GM12878 (cell line): ENCODE results near the gene C1orf146. TPM values are rescaled to one million over a fixed set of nuclear protein-coding genes. Genes with fewer than 3 reads are reported as not detected.

Experiments
- ATAC-seq: fragments of 200-7000 bp; cut with Tn5 transposase; 3 replicates; pipeline ENCODE4 v1.9.1; 2020; ENCODE audit warnings: mild to moderate bottlenecking, moderate library complexity
- BruUV-seq: library from RNA; stranded (reverse); fragments of 400-500 nt; replicated peaks from 2 replicates; lab custom pipeline; 2021; lab: Mats Ljungman, UMichigan
- CTCF ChIA-PET: fragments of 300-600 bp; sonication (Branson Sonifier 250); formaldehyde crosslinking; extraction: SDS; loops from one replicate; lab custom pipeline; 2021; ENCODE audit warnings: inconsistent platforms; lab: Yijun Ruan, JAX
- POLR2A ChIA-PET: fragments of 350-600 bp; formaldehyde crosslinking; extraction: SDS; loops from one replicate; lab custom pipeline; 2021; ENCODE audit warnings: inconsistent platforms; lab: Charles Lee
- RAD21 ChIA-PET: fragments of 300-600 bp; sonication (Branson Sonifier 250); formaldehyde crosslinking; loops from one replicate; lab custom pipeline; 2023; ENCODE audit warnings: antibody characterized with exemption; ENCODE audit not compliant: unreplicated experiment; lab: Charles Lee
- SMC1A ChIA-PET: fragments of 300-600 bp; sonication (Branson Sonifier 250); formaldehyde crosslinking; loops from one replicate; lab custom pipeline; 2023; ENCODE audit not compliant: unreplicated experiment, uncharacterized antibody; lab: Charles Lee
- DNase-seq: peaks from one replicate; pipeline ENCODE4 v3.0.0-alpha.2; 2011; ENCODE audit warnings: low read depth, low spot score
- FAIRE-seq: peaks from 3 replicates; lab custom pipeline; 2011; peaks lifted over from hg19 to GRCh38; lab: Jason Lieb, UNC
- H2AFZ ChIP-seq: 2 replicates; pipeline ENCODE4 v1.6.0; 2011; ENCODE audit warnings: low read depth, low read length, control low read depth; ENCODE audit not compliant: control insufficient read depth
- H3K27ac ChIP-seq: 2 replicates; pipeline ENCODE4 v1.5.1; 2011; ENCODE audit warnings: control low read depth; ENCODE audit not compliant: control insufficient read depth, insufficient read depth
- H3K27me3 ChIP-seq, 2 experiments: replicated peaks in 1 of 2; 2 replicates each; pipeline versions ENCODE4 v1.6.0 to v1.6.1; 2011; ENCODE audit warnings: low read length in 1 of 2; ENCODE audit not compliant: control insufficient read depth in 2 of 2, insufficient read depth in 2 of 2
- H3K36me3 ChIP-seq, 2 experiments: 2 replicates each; pipeline ENCODE4 v1.5.1; 2011; ENCODE audit warnings: low read length in 1 of 2; ENCODE audit not compliant: control insufficient read depth in 2 of 2, insufficient read depth in 2 of 2
- H3K4me1 ChIP-seq: 2 replicates; pipeline ENCODE4 v1.6.1; 2011; ENCODE audit warnings: mild to moderate bottlenecking, low read length, moderate library complexity, mixed read lengths; ENCODE audit not compliant: control insufficient read depth, insufficient read depth
- H3K4me2 ChIP-seq: 2 replicates; pipeline ENCODE4 v1.6.0; 2011; ENCODE audit warnings: control low read depth; ENCODE audit not compliant: control insufficient read depth, insufficient read depth
- H3K4me3 ChIP-seq: fragments of 200-600 bp; sonication (generic); 2 replicates; pipeline ENCODE4 v1.5.1; 2016
- H3K79me2 ChIP-seq: 2 replicates; pipeline ENCODE4 v1.6.0; 2011; ENCODE audit warnings: low read length; ENCODE audit not compliant: control insufficient read depth, insufficient read depth
- H3K9ac ChIP-seq: 2 replicates; pipeline ENCODE4 v1.8.0; 2011; ENCODE audit warnings: low read length, control low read depth, mixed read lengths; ENCODE audit not compliant: control insufficient read depth, insufficient read depth
- H3K9me3 ChIP-seq: replicated peaks from 3 replicates; pipeline ENCODE4 v1.5.1; 2011; ENCODE audit warnings: mild to moderate bottlenecking, low read length; ENCODE audit not compliant: control insufficient read depth, insufficient read depth
- H4K20me1 ChIP-seq: 2 replicates; pipeline ENCODE4 v1.6.0; 2011; ENCODE audit not compliant: control insufficient read depth, insufficient read depth
- CBX3 ChIP-seq: fragments of 200-600 bp; sonication (generic); IDR thresholded peaks from 2 replicates; pipeline ENCODE4 v1.6.1; 2016; ENCODE audit warnings: low read depth, borderline replicate concordance
- CHD1 ChIP-seq: IDR thresholded peaks from 2 replicates; pipeline ENCODE4 v1.6.1; 2012; ENCODE audit warnings: low read depth, low read length, improper control_type of control experiment
- CHD4 ChIP-seq: fragments of 200-600 bp; sonication (generic); IDR thresholded peaks from 2 replicates; pipeline ENCODE4 v1.6.1; 2016; ENCODE audit warnings: mild to moderate bottlenecking
- CREB1 ChIP-seq: IDR thresholded peaks from 2 replicates; pipeline ENCODE4 v1.6.1; 2012; ENCODE audit warnings: low read depth, mild to moderate bottlenecking, inconsistent platforms
- EED ChIP-seq: sonication (generic); IDR thresholded peaks from 2 replicates; pipeline ENCODE4 v1.6.1; 2016; ENCODE audit warnings: antibody characterized with exemption, low read depth
- EP300 ChIP-seq, 2 experiments: fragments of 150-350 bp in 1 of 2; IDR thresholded peaks; 2 replicates each; pipeline ENCODE4 v1.6.1; 2011 to 2012; ENCODE audit warnings: low read depth in 2 of 2, low read length in 2 of 2, borderline replicate concordance in 1 of 2, improper control_type of control experiment in 1 of 2, inconsistent platforms in 1 of 2; ENCODE audit not compliant: control insufficient read depth in 1 of 2
- EZH2 ChIP-seq: IDR thresholded peaks from 2 replicates; pipeline ENCODE4 v1.6.1; 2012; ENCODE audit warnings: low read depth, mild to moderate bottlenecking, control low read depth, inconsistent platforms, low read length, borderline replicate concordance; ENCODE audit not compliant: control insufficient read depth
- IKZF2 ChIP-seq, 2 experiments: fragments of 450-650 bp; IDR thresholded peaks; 2 replicates each; pipeline ENCODE4 v1.6.1; 2017; ENCODE audit warnings: mild to moderate bottlenecking in 2 of 2, moderate library complexity in 2 of 2
- NR2C2 ChIP-seq: IDR thresholded peaks from 2 replicates; pipeline ENCODE4 v1.6.1; 2011; ENCODE audit warnings: borderline replicate concordance, low read depth; ENCODE audit not compliant: control insufficient read depth, insufficient read length
- NR2F1 ChIP-seq: fragments of 450-650 bp; conservative IDR thresholded peaks from 2 replicates; pipeline ENCODE4 v1.6.1; 2017; ENCODE audit warnings: mild to moderate bottlenecking
- POU2F2 ChIP-seq: IDR thresholded peaks from 3 replicates; pipeline ENCODE4 v1.6.1; 2011; ENCODE audit warnings: low read depth, mild to moderate bottlenecking, low read length, borderline replicate concordance
- RB1 ChIP-seq: fragments of 450-650 bp; formaldehyde crosslinking; IDR thresholded peaks from 2 replicates; pipeline ENCODE4 v1.6.1; 2017; ENCODE audit warnings: mild to moderate bottlenecking, borderline replicate concordance
- RFX5 ChIP-seq: IDR thresholded peaks from 2 replicates; pipeline ENCODE4 v1.6.1; 2011; ENCODE audit warnings: low read depth, low read length, improper control_type of control experiment
- RUNX3 ChIP-seq: IDR thresholded peaks from 2 replicates; pipeline ENCODE4 v1.6.1; 2012; ENCODE audit warnings: low read length, inconsistent platforms
- TARDBP ChIP-seq: IDR thresholded peaks from 2 replicates; pipeline ENCODE4 v1.6.1; 2016; ENCODE audit warnings: borderline replicate concordance
- ZBED1 ChIP-seq: IDR thresholded peaks from 2 replicates; pipeline ENCODE4 v1.6.1; 2016; ENCODE audit warnings: borderline replicate concordance
- ZNF217 ChIP-seq: fragments of 450-650 bp; IDR thresholded peaks from 2 replicates; pipeline ENCODE4 v1.6.1; 2017; ENCODE audit warnings: antibody characterized with exemption, mild to moderate bottlenecking
- in situ Hi-C: fragments of 300-500 bp; cut with MboI; formaldehyde crosslinking; loops from 9 replicates; pipeline ENCODE4 v1.14.3; 2018; ENCODE audit warnings: mixed read lengths
- intact Hi-C: fragments of 100-400 bp; cut with micrococcal nuclease; formaldehyde crosslinking; loops from one replicate; pipeline ENCODE4 v1.14.2; 2022; ENCODE audit not compliant: unreplicated experiment
- polyA plus RNA-seq, 11 experiments: library from polyadenylated mRNA; depleted of rRNA in 4 of 11; unstranded in 6 of 11; stranded (reverse) in 5 of 11; fragments of >200 nt; fragmentation: Nextera tagmentation in 4 of 11; fragmentation: Illumina TruSeq in 1 of 11; extraction: Ambion mirVana in 4 of 11; extraction: Trizol in 1 of 11; gene quantifications; 1 replicate in 1 of 11; 2 replicates in 10 of 11; pipeline versions ENCODE4 v1.2.1 to v1.2.3, GENCODE V29; 2011 to 2016; ENCODE audit warnings: inconsistent platforms in 2 of 11, missing spikeins in 2 of 11, low read depth in 1 of 11
- total RNA-seq, 4 experiments: library from RNA; depleted of rRNA in 3 of 4; stranded (reverse); fragments of >200 nt in 3 of 4; fragmentation: Illumina TruSeq in 1 of 4; extraction: Trizol in 1 of 4; gene quantifications; 2 replicates each; pipeline versions ENCODE4 v1.2.1 to v1.2.3, GENCODE V29; 2013 to 2021
- TF ChIP-seq, protein P1 (sequence below): fragments of 450-650 bp; IDR thresholded peaks from 2 replicates; pipeline ENCODE4 v1.6.1; 2018; ENCODE audit warnings: borderline replicate concordance, mild to moderate bottlenecking; ENCODE audit not compliant: partially characterized antibody
- TF ChIP-seq, protein P2 (sequence below): IDR thresholded peaks from 2 replicates; pipeline ENCODE4 v1.6.1; 2011; ENCODE audit warnings: borderline replicate concordance, low read depth, mild to moderate bottlenecking, moderate library complexity, low read length; ENCODE audit not compliant: insufficient read depth, poor library complexity, severe bottlenecking

The C1orf146 gene
- total and polyA plus RNA-seq, 10 of the 15 experiments (the other 5 are each of a cell fraction or from before 2014, with no cell fraction given), result not detected

DNA sequence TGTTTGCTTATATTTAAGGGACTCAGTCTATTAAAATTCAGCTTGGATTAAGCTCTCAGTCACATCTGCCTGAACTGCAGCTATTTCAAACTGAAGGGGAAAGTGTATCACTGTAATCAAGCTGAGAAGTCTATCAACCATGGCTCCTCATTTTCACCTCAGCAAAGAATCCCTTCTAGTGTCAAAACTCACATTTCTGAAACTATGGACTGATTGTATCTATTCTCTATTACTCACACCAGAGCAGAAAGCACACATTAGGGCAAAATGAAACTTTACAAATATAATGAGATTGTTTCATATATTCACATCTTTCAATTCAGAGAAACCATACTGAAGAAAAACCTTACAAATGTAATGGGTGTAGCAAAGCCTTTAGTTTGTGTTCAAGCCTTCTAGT is 14.6 kb upstream of the C1orf146 start:
- Histone ChIP-seq H3K9me3 (no peaks in the 10 kb centered on the region), H3K27ac (no peak overlapping the region), H3K4me3 (no peak overlapping the region), H3K4me1 (no peaks in the 10 kb centered on the region), H3K4me2 (no peak overlapping the region), H2AFZ (no peak overlapping the region), H3K79me2 (no peaks in the 10 kb centered on the region), H3K27me3 (no peaks in the 10 kb centered on the region; a peak in 1 of 4 replicates), H4K20me1 (no peaks in the 10 kb centered on the region), H3K9ac (no peak overlapping the region), H3K36me3 (no peaks in the 10 kb centered on the region)
- POLR2A ChIA-PET, result no interaction called here
- ATAC-seq (no peak), FAIRE-seq (no peak), DNase-seq (no peak)
- intact Hi-C loops, result no loop called here
- CTCF ChIA-PET, result interaction anchor here (1.3 kb wide), 1 partner anchor 14 kb away, joined by 4 read pairs; no protein-coding TSS in a partner anchor
- no TSS peak for BruUV-seq
- TF ChIP-seq CBX3 (no peak), RFX5 (no peak), RB1 (no peak), NR2C2 (no peak), EED (no peak), RUNX3 (no peak), POU2F2 (no peak), EZH2 (no peak), ZBED1 (no peak), TARDBP (no peak), CHD4 (no peak), CHD1 (no peak), NR2F1 (no peak), IKZF2 (IDR thresholded peaks at IDR 0.05) (no peak), EP300 (IDR thresholded peaks at IDR 0.05; ENCODE audit: borderline replicate concordance in 1 of 2, control insufficient read depth in 1 of 2, low read depth in 2 of 2, low read length in 2 of 2) (no peak), ZNF217 (no peak), CREB1 (no peak)
- TF ChIP-seq, protein P1, sequence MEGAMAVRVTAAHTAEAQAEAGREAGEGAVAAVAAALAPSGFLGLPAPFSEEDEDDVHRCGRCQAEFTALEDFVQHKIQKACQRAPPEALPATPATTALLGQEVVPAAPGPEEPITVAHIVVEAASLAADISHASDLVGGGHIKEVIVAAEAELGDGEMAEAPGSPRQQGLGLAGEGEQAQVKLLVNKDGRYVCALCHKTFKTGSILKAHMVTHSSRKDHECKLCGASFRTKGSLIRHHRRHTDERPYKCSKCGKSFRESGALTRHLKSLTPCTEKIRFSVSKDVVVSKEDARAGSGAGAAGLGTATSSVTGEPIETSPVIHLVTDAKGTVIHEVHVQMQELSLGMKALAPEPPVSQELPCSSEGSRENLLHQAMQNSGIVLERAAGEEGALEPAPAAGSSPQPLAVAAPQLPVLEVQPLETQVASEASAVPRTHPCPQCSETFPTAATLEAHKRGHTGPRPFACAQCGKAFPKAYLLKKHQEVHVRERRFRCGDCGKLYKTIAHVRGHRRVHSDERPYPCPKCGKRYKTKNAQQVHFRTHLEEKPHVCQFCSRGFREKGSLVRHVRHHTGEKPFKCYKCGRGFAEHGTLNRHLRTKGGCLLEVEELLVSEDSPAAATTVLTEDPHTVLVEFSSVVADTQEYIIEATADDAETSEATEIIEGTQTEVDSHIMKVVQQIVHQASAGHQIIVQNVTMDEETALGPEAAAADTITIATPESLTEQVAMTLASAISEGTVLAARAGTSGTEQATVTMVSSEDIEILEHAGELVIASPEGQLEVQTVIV, result no peak
- TF ChIP-seq, protein P2, sequence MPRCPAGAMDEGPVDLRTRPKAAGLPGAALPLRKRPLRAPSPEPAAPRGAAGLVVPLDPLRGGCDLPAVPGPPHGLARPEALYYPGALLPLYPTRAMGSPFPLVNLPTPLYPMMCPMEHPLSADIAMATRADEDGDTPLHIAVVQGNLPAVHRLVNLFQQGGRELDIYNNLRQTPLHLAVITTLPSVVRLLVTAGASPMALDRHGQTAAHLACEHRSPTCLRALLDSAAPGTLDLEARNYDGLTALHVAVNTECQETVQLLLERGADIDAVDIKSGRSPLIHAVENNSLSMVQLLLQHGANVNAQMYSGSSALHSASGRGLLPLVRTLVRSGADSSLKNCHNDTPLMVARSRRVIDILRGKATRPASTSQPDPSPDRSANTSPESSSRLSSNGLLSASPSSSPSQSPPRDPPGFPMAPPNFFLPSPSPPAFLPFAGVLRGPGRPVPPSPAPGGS, result no peak
- SMC1A ChIA-PET, result no interaction called here
- in situ Hi-C loops, result no loop called here
- RAD21 ChIA-PET, result no interaction called here
